GM18909 (cell line): ENCODE data around the gene CAMK4.
"Not testable (repeated sequence)": the region's sequence is repeated elsewhere in the genome, so short reads cannot be mapped to it uniquely, and the experiment has no call there.

Experiments
- ATAC-seq: cut with Tn5 transposase; IDR thresholded peaks from one replicate; pipeline ENCODE4 v1.9.1; 2021; ENCODE audit warnings: mild to moderate bottlenecking; ENCODE audit not compliant: unreplicated experiment, poor library complexity

The CAMK4 gene

DNA sequence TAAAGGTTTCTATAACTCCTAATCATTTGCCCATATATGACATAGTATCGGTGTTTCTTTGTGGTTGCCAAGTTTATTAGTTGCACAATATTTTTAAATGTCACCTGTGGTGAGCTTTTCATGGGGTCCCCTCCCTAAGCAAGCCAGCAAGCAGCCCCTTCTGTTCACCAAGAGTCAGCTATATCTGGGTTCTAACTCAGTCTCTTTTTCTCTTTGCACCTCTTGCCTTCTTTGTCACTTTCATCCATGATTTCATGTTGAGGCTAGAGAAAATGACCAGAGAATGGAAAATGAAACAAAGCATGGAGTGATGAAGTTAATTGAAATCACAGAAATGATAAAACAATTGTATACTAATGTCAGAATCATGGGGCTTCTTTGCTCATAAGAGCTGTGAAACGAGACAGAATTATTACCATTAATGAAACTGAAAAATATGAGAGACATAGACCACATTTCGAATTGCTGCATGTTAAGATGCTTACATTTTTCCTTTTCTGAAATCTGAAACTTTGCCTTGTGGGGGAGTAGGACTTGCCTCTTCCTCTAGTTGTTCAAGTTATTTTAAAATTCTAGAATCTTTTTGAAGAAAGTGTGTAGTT lies 75.7 kb downstream of the CAMK4 start:
- ATAC-seq = peak; percentile 62

DNA sequence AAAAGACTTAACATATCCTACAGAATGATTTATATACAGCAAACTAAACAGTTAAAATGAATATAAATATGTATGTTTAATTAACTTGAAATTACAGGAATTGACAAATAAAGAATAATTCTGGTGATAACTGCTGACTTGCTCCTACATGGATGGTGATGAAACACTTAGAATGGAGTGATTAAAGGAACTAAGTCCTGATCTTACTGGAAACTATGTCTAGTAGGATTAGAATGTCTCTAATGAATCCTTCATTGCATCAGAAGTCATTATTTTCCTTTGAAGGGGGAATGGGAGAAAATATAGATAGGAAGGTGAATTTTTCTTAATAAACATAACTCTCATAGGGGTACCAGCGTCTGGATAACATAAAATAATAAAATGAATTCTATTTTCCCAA lies 77.1 kb downstream of the CAMK4 start:
- no peak for ATAC-seq

DNA sequence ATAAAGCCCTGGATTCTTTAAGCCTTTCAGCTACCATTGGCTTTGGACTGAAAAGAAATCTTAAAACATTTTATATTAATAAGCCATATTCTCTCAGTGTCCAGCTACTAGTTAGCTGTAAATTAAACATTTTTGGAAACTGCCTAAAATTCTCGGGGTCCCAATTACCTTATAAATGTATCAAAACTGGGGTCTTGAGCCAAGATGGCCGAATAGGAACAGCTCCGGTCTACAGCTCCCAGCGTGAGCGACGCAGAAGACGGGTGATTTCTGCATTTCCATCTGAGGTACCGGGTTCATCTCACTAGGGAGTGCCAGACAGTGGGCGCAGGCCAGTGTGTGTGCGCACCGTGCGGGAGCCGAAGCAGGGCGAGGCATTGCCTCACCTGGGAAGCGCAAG lies 77.9 kb downstream of the CAMK4 start:
- ATAC-seq = not testable (repeated sequence)

DNA sequence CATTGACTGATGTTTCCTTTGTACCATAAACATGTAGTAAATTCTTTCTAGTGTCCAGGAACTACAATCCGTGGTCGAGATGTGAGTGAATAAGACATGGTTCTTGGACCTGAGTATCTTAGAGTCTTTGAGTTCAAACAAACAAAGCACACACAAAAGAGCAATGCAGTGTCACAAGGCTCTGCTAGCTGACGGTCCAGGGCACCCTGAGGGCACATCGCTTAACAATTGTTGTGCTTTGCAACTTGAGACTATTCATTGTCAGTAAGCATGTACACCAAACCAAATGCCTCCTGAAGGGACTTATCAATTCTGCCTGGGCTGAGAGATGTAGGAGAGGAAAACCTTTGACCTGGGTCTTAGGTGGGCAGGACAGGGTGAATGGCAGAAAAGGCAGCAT lies 84.8 kb downstream of the CAMK4 start:
- ATAC-seq = no peak

DNA sequence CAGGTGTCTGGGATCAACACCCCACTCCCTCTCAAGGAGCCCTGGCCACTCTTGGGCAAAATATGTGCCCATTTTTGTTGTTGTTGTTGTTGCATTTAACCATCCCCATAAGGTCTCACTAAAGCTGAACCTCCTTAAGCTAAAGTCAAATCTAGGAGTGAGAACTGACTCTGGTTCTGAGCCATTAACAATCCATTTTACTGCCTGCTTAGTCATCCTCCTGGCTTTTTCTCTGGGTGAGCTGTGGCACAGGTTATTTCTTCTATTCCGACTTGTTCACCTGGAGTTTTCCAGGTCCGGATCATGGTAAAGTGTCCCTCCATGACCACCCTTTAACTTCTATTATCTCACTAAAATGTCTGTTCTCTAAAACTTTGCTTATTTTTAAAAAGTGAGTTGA lies 85.2 kb downstream of the CAMK4 start:
- no peak for ATAC-seq

DNA sequence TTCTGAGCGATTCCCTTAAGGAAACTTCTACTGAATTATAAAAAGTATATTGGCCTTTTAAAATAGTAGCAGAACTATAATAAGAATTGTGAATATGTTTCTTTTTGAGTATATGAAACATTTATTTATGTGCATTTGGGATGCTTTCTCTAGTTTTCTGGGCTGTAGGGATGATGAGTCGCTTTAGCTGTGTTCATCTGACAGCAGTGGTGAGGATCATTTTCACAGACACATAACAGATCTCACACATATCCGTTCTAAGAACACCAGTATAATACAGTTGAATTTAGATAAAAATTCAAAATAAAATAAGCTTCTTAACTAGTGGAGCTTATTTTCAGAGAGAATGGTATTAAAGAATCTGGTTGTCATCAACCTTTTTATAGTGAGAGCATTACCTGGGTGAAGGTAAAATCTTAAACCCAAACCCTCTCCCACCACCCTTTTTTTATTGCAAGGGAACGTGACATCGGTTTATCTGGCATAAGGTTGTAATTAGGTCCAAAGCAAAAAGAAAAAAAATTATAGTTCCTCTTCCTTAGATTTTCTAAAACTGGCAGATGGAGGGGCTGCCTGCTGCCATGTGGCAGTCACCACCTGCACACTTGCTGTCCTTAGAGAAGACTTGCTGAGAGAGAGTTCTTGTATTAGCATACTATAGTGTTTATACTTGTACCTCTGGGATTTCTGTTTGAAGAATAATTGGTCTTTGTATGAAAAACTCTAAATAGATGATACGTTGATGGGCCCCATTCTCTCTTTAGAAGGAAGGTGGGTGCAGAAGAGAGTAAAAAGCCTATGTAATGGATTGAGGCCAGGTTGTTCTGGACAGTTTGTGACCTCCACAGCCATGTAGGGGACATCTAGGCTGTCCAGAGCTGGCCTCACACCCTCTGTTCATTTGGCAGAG lies 86.8 kb downstream of the CAMK4 start:
- no peak for ATAC-seq

DNA sequence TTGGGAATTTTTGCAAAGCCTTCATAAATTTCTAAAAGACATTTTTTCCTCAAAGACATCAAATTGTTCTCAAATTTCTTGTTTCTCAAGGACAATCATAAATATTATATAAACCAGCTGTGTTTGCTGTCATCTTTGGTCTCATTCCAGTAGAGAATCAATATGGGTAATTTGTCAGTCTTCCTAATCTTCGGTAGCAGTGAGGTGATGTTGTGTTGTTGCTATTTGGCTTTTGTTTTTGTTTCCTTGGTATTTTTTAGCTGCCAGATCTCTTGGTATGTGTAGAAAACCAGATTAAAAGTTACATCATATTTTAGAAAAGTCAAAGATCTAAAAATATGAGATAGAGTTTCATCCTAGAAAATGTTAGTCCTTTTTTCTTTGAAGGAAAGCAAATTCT lies 87.5 kb downstream of the CAMK4 start:
- ATAC-seq = no peak

DNA sequence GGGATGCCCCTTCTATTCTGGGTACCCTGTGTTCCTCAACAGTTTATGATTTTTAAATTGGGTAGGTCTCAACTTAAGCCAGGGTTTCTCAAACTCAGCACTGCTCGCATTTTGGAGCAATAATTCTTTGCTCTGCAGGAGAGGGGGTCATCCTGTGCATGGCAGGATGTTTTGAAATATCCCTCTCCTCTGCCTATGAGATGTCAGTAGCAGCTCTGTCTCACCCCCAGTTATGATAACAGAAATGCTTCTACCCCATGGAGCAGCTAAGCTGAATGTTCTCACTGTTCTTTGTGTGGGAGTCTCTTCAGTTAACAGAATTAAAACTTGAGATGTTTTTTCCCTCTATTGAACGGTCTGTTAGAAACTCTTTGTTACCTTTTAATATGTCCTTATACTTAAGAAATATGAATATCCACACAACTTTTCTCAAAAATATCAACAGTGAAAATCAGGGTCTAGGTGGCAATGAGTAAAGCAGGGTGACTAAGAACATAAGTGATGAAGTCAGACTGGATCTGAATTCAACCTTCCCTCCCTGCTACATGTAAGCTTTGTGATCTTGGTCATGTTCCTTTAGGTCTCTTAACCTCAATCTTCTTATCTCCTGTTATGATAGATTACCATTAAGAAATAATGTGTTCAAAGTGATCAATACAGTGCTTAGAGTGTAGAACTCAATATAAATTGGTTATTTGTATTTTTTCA lies 89.0 kb downstream of the CAMK4 start:
- no peak for ATAC-seq

DNA sequence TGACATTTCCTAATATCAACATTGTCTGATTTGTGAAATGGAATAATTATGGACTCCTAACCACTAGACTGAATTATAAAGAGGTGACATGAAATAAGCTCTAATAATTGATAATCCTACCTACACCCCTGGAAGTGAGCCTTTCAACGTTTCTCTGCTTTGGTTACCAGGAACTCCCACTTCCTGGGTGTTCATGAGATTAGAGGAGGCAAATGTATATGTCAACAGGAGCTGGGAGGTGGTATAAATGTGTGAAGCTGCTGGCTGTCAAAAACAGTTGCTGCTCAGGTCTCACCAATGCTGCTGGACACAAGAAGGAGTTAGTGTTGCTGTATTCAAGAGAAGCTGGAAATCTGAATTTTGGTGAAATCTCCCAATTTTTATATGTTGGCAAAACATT lies 96.8 kb downstream of the CAMK4 start:
- ATAC-seq = no peak

DNA sequence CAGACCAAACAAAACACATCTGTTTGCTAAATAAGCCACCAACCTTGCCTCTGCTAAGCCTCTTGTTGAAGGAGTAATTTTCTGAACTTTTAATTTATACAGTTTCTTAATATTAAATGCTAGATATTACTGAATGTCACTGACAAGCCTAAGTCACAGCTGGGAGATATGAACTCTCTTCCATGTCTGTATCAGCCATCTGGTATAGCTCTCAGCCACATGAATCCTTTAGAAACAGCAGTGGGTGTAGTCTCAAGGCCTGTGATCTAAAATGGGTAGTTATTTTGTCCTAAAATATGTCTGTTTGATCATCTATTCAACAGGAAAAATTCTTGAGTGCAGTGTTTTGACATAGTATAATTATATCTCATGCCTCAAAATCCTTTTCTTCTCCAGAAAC lies 97.2 kb downstream of the CAMK4 start:
- no peak for ATAC-seq

DNA sequence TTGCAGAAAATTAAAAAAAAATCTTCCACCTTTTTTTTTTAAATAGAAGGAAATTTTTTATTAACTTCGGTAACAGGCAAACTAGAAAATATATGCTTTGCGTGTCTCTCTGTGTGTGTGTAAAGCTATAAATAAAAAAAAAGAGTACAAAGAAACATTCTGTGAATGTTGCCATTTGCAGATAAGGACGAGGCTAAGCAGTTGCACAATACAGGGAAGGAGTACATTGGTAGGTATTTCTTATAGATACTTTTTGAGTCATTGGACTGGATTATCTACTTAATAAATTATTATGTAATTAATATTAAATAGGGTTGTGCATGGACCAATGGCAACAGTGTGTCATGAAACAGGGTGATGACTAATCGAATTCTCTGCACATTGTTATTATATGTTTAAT lies 102.4 kb downstream of the CAMK4 start:
- ATAC-seq = no peak

DNA sequence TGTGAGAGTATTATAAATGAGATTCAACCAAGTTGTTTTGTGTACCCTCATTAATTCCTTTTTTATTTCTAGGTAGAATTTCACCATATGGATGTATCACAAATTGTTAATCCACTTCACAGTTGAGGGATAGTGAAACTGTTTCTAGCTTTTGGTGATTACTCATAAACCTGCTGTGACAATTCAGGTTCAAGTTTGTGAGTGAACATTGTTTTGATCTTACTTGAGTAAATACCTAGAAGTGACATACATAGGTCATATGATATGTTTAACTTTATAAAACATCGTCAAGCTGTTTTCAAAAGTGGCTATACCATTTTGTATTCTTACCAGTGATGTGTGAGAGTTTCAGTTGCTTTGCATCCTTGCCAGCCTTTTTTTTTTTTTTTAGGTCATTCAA lies 112.9 kb downstream of the CAMK4 start:
- no peak for ATAC-seq

DNA sequence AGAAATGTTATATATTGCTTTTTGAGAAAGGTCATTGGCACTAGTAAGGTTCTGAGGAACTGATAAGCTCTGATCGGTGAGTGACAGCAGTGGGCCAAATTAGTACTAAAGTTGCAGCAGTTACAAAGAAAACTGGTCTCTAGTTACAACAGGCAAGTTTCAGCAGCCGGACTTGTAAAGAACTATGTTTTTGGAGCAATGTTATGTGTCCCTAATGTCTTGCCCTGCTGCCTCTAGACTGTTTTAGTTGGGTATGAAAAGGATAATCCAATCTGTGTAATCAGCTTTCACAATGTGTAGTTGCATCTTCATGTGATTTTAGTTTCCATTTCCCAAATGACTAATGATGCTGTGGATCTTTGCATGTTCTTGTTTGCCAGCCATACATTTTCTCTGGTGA lies 113.5 kb downstream of the CAMK4 start:
- ATAC-seq = peak; percentile 70

DNA sequence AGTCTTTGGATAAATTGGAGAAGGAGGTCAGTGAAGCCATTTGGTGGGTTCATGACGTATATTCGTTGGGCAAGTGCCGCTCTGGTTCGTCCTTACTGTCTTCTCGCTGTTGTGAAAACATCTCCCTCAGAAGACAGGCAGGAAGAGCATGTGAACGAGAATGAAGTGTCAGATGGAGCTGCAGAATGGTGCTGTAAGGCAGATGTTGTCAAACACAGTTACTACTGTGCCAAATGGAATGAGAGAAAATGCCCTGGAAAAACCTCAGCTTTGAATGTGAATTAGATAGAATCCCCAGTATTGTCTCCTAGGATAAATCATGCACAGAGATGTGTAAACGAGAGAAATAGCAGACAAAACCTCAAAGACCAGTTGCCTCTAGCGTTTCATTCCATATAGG lies 121.5 kb downstream of the CAMK4 start:
- no peak for ATAC-seq

DNA sequence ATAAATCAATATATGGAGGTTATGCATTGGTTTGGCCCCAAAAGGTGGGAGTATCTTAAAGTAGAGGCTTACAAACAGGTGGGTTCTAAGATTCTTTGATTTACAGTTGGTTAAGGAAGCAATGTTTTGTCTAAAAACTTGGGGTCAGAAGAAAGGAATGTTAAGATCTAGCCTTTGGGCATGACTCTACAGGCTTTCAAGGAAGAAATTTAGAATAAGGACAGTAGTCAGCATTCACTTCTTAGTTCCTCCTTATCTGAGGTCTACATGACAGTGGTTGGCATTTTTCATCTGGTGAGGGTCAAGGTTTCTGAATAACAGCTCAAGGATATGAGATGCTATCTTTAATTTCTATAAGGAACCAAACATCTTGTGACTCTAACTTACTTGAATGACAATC lies 122.8 kb downstream of the CAMK4 start:
- ATAC-seq = no peak

DNA sequence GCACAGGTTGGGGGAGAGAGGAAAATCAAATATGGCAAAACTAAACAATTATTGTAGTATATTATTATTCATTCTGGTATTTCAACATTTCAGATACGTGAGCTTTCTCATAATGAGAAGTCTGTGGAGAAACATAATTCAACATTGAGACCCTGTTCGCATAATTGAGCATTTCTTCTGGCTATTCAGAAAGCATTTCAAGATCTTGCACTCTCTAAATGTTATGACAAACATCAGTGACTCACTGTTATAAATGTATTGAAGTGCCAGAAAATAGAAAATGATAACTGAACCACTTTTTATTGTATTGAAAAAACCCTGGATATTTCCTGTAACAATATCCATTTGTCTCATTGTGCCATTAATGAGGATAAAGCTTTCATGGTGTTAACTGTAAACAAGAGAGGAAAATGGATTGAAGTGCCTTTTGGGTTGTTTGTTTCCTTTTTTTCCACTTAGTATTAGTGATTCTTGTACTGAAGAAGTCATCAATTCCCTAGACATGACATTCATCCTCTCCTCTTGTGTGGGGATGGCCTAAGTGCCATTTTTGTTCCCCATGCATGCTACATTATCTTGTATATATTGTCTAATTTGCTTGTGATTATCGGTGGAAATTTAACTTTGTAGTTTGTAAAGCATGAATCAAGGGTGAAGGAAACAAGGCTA lies 124.6 kb downstream of the CAMK4 start:
- ATAC-seq = no peak

DNA sequence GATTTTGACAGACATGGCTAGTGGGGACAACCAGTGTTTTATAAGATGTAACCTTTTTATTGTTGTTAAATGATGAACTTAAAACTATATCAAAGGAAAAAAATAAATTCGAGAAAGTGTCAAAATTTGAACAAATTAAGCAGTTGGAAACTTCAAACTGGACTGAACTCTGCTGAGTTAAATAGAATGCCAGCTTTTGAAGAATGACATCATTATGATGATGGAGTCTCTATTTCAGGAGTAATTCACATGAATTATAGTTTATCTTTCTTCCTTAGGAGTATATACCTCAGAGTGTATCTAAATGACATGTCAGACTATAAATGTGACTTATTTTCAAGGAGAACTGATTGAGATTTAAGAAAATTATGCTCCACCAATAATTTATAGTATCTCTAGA lies 125.2 kb downstream of the CAMK4 start:
- ATAC-seq = no peak

DNA sequence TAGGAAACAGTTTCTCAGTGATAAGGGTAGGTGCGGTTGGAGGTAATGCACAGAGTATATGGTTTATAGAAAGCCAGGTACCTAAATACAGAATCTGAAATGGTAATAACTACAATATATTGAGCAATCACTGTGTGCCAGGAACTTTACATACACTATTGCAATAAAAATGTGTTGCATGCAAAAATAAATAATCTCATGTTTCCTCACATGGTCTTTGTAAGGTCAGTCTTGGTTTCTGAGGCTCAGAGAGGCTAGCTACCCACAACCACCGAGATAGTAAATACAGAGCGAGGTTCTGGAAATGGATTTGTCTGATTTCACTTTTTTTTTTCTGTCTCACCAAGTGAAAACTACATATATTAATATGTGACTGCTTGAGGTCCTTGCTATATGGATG lies 128.9 kb downstream of the CAMK4 start:
- ATAC-seq = no peak

DNA sequence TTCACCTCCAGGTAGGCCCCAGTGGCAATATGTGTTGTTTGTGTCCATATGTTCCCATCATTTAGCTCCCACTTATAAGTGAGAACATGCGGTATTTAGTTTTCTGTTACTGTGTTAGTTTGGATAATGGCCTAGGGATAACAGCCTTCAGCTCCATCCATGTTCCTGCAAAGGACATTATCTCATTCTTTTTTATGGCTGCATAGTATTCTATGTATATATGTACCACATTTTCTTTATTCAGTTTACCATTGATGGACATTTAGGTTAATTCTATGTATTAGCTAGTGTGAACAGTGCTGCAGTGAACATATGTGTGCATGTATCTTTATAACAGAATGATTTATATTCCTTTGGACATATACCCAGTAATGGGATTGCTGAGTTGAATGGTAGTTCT lies 134.5 kb downstream of the CAMK4 start:
- not testable (repeated sequence) for ATAC-seq

DNA sequence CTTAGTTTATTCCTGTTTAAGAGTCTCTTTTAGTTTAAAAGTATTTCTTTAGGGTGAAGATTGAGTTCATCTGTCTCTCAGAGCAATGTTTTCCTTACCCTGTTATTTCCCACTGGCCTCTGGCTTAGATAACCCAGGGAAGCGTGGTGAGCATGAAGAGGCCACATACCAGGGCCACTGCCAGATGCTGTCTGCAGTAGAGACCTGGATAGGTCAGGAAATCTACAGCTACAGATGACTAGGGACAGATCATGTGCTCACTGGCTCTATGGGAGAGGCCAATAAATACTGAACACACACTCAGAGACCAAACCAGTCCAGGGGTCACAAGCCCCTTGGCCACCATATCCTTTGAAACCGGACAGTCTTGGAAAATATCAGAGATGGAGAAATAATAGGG lies 136.0 kb downstream of the CAMK4 start:
- no peak for ATAC-seq

DNA sequence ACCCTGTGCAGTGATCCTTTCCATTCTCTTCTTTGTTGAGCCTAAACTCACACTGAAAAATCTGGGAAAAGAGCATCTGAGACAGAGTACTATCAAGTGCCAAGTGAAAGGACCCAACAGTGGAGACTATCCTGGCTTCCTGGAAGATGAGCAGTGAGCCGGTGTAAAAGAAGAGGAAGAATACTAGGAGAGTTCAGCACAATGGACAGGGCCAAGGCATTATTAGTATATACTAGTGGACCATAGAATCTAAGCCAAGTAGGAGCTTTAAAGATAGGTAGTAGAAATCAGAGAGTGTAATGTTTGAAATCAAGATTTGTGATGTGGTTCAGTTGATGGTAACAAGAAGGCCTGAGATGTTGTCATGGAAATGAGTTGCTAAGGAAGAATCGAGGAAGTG lies 140.8 kb downstream of the CAMK4 start:
- ATAC-seq = no peak
